Activated CD4-positive, alpha-beta T cell treated with anti-CD3 and anti-CD28 coated beads, Interleukin-2, Interleukin-6, amounts not matched to agents 100 ng/mL and 50 ng/mL, durations not matched to agents 16 hours and 8 hours (primary cell): ENCODE data around the gene ZC3HAV1L.
"Not testable (repeated sequence)": the region's sequence is repeated elsewhere in the genome, so short reads cannot be mapped to it uniquely, and the experiment has no call there.

Source experiments
- DNase-seq: peaks from one replicate; pipeline ENCODE4 v3.0.0-alpha.2; 2020

ZC3HAV1L gene

DNA sequence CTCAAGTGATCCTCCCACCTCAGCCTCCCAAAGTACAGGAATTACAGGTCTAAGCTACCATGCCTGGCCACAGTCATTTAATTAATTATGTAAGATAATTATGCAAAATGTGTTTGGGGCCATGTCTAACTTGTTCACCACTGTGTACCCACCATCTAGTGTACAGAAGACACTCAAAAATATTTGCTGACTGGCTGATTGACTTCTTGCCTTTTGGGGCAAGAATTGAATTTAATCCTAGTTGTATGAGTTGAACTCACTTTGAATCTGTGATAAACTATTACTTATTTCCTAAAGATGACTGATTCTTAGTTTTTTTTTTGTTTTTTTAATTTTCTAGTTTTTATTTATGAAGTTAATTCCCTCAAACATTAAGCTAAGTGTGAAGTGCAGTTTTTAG lies 15.8 kb upstream of the ZC3HAV1L start:
- no peak for DNase-seq

DNA sequence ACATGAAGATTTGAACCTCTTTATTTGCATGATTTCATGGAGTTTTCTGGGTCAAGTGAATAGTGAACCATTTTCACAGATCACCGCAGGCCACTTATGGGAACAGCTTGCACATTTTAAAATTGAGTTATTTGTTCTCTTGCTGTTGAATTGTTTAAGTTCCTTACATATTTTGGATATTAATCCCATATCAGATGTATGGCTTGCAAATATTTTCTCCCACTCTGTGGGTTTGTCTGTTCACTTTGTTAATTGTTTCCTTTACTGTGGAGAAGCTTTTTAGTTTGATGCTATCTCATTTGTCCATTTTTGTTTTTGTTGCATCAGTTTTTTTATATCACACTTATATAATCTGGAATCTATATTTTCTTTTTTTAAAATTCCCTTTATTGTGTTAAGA lies 14.1 kb upstream of the ZC3HAV1L start:
- no peak for DNase-seq

GRCh38 chr7:139049111-139049510 lies 13.3 kb upstream of the ZC3HAV1L start:
- no peak for DNase-seq

- peak; percentile 84 for DNase-seq
These were observed 12.1 kb upstream of the ZC3HAV1L start for GRCh38 chr7:139047970-139048369.

DNA sequence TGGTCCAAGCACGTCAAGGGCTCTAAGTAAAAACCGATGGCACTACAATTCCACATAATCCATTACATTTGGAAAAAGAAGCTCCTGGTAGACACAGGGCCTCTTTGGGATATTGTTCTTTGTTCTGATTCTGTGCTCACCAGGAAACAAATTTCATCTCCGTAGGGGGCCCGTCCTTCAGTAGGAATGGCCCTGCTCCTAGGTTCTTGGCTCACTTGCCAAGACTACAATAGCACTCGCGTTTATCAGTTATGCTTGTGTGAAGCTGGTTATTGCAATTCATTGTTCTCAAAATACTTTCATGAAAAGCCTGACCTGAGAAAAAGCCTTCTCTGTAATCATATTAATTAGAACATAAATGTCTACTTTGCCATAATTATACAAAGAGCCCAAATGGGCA lies 10.3 kb upstream of the ZC3HAV1L start:
- no peak for DNase-seq

GRCh38 chr7:139044813-139045794 lies 9.3 kb upstream of the ZC3HAV1L start:
- peak; percentile 61 for DNase-seq

DNA sequence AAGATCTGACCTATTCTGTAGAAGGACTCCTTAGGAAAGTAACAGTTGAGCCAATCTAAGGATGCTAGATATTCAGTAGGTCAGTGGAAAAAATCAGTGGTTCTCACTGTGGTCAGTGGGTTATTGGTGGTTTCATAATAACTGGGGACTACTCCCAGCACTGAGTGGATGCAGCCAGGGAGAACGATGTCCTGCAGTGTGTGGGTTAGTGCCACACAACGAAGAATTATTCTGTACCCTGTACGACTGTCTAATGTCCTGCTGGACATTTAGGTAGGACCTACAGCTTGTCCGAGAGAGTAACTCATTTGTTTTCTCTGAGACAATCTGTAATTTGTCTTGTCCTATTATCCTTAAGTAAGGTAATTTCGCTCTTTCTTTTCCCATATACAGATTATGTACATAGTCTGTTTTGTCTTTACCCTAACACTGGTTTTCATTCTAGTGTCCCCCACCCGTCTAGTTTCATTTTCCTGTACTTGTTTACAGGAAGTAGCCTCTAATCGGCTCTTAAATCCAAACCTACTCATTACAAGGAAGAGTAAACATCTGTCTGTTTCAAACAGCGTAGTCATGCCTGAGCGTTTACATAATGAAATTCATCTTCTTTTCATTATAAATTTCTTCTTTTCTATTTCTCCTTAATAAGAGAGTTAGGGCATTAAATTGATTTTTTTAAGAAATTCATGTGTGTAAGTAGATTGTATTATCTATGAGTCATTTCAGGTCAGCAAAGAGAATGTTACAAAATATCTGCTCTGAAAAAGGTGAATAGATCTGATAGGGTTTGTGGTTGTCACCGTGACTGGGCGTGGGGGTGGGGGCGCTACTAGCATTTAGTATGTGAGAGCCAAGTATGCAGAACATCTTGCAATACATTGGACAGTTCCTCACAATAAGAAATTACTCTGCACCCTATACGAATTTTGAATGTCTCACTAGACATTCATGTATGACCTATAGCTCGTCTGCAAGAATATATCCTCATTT lies 8.3 kb upstream of the ZC3HAV1L start:
- DNase-seq: peak; percentile 82

DNA sequence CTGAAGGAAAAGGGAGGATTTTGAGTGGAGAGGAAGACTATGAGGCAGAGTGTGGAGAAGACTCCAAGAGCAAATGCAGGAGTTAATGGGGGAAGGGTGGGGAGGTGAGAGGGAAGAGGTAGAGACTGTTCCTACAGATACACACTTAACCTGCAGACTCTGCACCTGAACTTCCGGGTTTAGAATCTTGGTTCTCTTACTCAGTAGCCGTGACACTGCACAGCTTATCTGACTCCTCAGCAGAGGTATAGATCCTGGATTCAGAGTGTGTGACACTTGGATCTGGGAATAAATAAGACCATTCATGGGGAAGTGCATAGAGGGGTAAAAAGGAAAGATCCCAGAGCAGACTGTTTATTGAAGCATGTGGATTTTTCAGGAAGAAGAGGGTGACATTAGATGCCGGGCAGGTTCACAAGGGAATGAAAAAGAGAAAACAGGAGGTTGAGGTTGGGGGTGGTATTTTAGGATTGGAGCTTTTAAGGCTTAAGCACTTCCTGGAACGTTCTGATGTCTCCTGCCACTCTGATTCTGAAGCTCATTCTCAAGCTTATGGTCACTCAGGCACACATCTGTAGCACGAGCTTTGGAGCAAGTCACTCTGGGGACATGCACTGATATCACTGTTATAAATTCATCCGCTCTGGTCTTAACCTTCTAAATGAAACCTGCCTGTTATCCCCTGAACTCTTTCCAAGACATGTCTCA lies 5.7 kb upstream of the ZC3HAV1L start:
- no peak for DNase-seq

- no peak for DNase-seq
These were observed 2.8 kb upstream of the ZC3HAV1L start for GRCh38 chr7:139038691-139039090.

DNA sequence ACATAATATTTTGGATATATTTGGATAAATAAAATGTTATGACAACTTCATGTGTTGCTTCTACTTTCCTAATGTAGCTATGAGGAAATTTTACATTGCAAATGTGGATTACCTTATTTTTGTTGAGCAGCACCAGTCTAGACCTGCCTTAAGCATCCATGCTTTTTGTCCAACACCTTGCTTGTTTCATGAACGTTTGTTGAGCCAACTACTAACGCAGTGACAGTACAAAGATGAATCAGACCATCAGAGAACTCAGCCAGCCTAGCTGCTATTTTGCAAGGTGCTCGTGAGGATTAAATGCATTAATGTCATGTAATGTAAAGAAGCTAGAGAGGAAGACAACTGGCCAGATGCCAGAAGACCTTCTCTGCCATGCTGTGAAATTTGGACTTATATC lies 1.1 kb upstream of the ZC3HAV1L start:
- DNase-seq: no peak

- peak; percentile 55 for DNase-seq
These were observed 822 bp downstream of the ZC3HAV1L start for GRCh38 chr7:139034855-139035585.

DNA sequence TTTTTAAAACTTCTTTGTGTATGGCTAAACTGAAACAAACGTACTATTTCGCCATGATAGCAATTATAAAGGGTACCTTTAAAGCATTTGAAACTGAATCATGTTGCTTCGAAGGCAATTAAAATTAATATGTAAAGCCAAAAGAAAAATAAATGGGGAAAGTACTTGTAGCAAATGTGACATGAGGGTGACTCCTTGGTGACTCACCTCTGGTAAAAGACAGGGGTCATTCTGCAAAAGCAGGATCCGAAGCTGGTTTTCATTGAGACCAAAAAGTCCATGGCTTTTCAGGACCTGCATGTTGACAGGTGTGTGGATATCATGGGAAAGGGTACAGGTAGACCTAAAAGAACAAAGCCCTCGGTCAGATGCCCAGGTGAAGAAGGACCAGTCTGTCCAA lies 1.5 kb downstream of the ZC3HAV1L start:
- DNase-seq: no peak

DNA sequence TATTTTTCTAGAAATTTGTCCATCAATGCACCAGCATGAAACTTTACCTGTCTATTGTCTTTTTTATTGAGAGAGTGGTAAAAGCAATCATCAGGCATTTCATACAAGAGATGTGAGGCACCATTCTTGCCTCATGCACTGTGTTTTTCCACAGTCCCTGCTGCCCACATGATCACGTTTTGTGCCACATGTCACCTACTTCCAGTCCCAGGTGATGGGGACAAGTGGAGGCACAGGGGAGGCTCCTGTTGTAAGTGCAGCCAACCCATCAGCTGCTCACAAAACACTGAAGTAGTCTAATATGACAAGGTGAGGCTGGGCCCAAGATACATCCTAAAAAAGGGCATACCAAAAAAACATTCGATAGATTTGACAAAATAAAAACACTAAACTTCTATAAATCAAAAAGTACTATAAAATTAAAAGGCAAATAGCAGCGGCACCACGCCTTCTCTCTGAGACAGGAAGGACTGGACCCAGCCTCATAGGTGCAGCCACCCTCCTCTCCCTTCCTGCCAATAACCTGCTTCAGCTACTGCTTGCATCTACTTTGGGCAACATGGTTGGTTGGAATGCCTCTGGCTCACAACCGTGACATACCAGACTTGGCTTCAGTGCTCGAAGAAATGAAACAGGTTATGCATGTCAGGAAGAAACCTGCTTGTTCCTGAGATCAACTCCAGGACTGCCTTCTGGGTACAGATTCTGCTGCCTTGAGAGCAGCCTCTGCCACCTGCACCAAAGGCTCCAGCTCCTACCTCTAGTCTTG lies 2.3 kb downstream of the ZC3HAV1L start:
- DNase-seq: no peak

GRCh38 chr7:139032473-139032872 lies 3.4 kb downstream of the ZC3HAV1L start:
- DNase-seq: no peak

- DNase-seq: no peak
These were observed 6.5 kb downstream of the ZC3HAV1L start for GRCh38 chr7:139029353-139029752.

DNA sequence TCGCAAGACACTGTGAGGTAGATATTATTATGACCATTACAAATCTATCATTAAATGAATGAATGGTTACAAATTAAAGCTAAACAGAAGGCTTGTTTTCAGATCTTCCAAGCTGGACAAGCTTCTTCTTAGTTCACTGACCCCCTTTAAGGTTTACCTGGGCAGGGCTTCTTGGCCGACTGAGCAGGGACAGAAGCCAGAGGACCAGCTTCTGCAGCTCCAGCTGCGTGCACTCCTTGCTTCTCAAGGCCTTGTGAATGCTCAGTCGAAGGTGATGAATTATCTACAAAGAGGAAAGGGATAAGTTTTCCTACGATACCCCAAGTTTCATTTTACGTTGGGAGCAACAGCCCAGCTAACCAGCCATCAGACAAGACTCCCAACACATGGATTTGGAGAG lies 9.3 kb downstream of the ZC3HAV1L start:
- no peak for DNase-seq

DNA sequence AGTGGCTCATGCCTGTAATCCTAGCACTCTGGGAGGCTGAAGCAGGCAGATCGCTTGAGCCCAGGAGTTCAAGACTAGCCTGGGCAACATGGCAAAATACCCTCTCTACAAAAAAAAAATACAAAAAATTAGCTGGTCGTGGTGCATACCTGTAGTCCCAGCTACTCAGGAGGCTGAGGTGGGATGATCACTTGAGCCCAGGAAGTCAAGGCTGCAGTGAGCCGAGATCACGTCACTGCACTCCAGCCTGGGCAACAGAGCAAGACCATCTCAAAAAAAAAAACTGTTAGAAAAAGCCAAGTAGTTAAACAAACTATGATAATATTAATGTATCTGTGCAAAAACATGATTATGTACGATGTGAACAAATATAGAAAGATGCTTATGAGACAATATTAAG lies 10.0 kb downstream of the ZC3HAV1L start:
- not testable (repeated sequence) for DNase-seq

- no peak for DNase-seq
These were observed 12.8 kb downstream of the ZC3HAV1L start for GRCh38 chr7:139023076-139023475.

GRCh38 chr7:139022286-139022685 lies 13.6 kb downstream of the ZC3HAV1L start:
- DNase-seq: no peak

DNA sequence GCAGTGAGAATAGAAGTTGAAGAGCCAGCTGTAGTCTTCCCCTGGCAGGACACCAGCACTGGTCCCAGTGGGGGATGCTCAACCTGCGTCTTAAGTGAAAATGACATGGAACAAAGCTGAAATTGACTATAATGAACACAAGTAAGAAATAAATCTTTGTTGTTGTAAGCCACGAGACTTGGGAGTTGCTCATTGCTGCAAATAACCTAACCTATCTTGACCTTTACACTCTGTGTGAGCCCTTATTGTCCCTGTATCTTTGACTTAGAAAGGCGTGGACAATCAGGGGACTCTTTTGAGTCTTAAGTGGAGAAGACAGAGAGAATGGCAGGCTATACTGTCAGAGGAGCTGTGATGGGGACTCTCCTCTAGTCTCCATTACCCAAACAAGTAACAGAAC lies 16.9 kb downstream of the ZC3HAV1L start:
- no peak for DNase-seq

- peak; percentile 78 for DNase-seq
These were observed 18.8 kb downstream of the ZC3HAV1L start for GRCh38 chr7:139016931-139017511.
